ENCODE results near the gene GPR63. TPM values are rescaled to one million over a fixed set of nuclear protein-coding genes. Genes with fewer than 3 reads are reported as not detected.

The GPR63 gene
- total and polyA plus RNA-seq, 2 donors (not counting 1 experiment from before 2014, with no cell fraction given) = 0.01 to 0.12 TPM

- Histone ChIP-seq H4K20me1 (ENCODE audit: control insufficient read depth, insufficient read depth, low read length, poor library complexity, severe bottlenecking) (no peaks in the 10 kb centered on the region), H3K79me2 (ENCODE audit: control insufficient read depth, insufficient read depth, low read length) (no peaks in the 10 kb centered on the region), H2AFZ (ENCODE audit: insufficient read depth, low read depth, low read length, poor library complexity, severe bottlenecking) (no peak overlapping the region), H3K4me2 (replicated peaks; ENCODE audit: low read depth, low read length, poor library complexity, severe bottlenecking) (no peak overlapping the region), H3K36me3 (replicated peaks in 1 of 2; ENCODE audit: control extremely low read depth in 1 of 2, control insufficient read depth in 1 of 2, extremely low read depth in 1 of 2, insufficient read depth in 2 of 2, low read length in 1 of 2) (no peaks in the 10 kb centered on the region), H3K9ac (ENCODE audit: low read length) (no peak overlapping the region), H3K4me1 (ENCODE audit: control insufficient read depth in 2 of 2, insufficient read depth in 2 of 2, low read length in 2 of 2) (no peaks in the 10 kb centered on the region), H3K27ac (ENCODE audit: low read length in 2 of 2) (no peak overlapping the region), H3K4me3 (ENCODE audit: control extremely low read depth in 1 of 5, extremely low read depth in 1 of 5, insufficient read depth in 1 of 5, low read depth in 2 of 5, low read length in 4 of 5) (no peak overlapping the region), H3K27me3 (replicated peaks in 1 of 4; ENCODE audit: control extremely low read depth in 1 of 4, control insufficient read depth in 3 of 4, insufficient read depth in 4 of 4, low read length in 3 of 4) (peaks cover 0 to 3% (median 0%) of the 10 kb centered on the region in 4 experiments), H3K9me3 (ENCODE audit: control extremely low read depth in 1 of 3, control insufficient read depth in 2 of 3, insufficient read depth in 1 of 3, low read length in 2 of 3) (peaks cover 0 to 15% (median 0%) of the 10 kb centered on the region in 3 donors)
- H3K4me3 Mint-ChIP-seq = no peak overlapping the region
- H3K27ac Mint-ChIP-seq = no peak overlapping the region
- H3K9me3 Mint-ChIP-seq (ENCODE audit: insufficient read depth) = peaks cover 6% of the 10 kb centered on the region
- WGBS (ENCODE audit: insufficient coverage) = 93% methylated on average over 3 of the region's 8 CpGs
- H3K27me3 Mint-ChIP-seq = peaks cover 12% of the 10 kb centered on the region
- DNase-seq = no peak
- H3K4me1 Mint-ChIP-seq = no peaks in the 10 kb centered on the region
- POLR2A ChIA-PET = no interaction called here
- TF ChIP-seq CTCF (IDR thresholded peaks at IDR 0.05) = no peak
- no peak for TF ChIP-seq EZH2 (IDR thresholded peaks at IDR 0.05; ENCODE audit: borderline replicate concordance, insufficient read depth, low read depth, low read length, poor library complexity, severe bottlenecking)
- ATAC-seq (ENCODE audit: low read depth) = no peak
- intact Hi-C loops (cut with micrococcal nuclease) = no loop called here
- CTCF ChIA-PET = no interaction called here
Observed at GRCh38 chr6:96851858-96852257, 14.6 kb upstream of the GPR63 start.

- Mint-ChIP-seq H3K9me3 (ENCODE audit: insufficient read depth) (peaks cover 11% of the 10 kb centered on the region), H3K4me3 (no peak overlapping the region), H3K4me1 (no peaks in the 10 kb centered on the region), H3K27ac (no peak overlapping the region), H3K27me3 (peaks cover 26% of the 10 kb centered on the region)
- 57% methylated on average over 1 of the region's 2 CpGs for WGBS (ENCODE audit: insufficient coverage)
- ChIA-PET POLR2A (no interaction called here), CTCF (no interaction called here)
- Histone ChIP-seq H3K36me3 (replicated peaks in 1 of 2; ENCODE audit: control extremely low read depth in 1 of 2, control insufficient read depth in 1 of 2, extremely low read depth in 1 of 2, insufficient read depth in 2 of 2, low read length in 1 of 2) (no peaks in the 10 kb centered on the region), H3K79me2 (ENCODE audit: control insufficient read depth, insufficient read depth, low read length) (no peaks in the 10 kb centered on the region), H3K27ac (ENCODE audit: low read length in 2 of 2) (no peak overlapping the region), H3K4me3 (ENCODE audit: control extremely low read depth in 1 of 5, extremely low read depth in 1 of 5, insufficient read depth in 1 of 5, low read depth in 2 of 5, low read length in 4 of 5) (no peak overlapping the region), H4K20me1 (ENCODE audit: control insufficient read depth, insufficient read depth, low read length, poor library complexity, severe bottlenecking) (no peaks in the 10 kb centered on the region), H3K9ac (ENCODE audit: low read length) (no peak overlapping the region), H3K27me3 (replicated peaks in 1 of 4; ENCODE audit: control extremely low read depth in 1 of 4, control insufficient read depth in 3 of 4, insufficient read depth in 4 of 4, low read length in 3 of 4) (peaks cover 0 to 7% (median 0%) of the 10 kb centered on the region in 4 experiments), H3K4me2 (replicated peaks; ENCODE audit: low read depth, low read length, poor library complexity, severe bottlenecking) (no peak overlapping the region), H2AFZ (ENCODE audit: insufficient read depth, low read depth, low read length, poor library complexity, severe bottlenecking) (no peak overlapping the region), H3K4me1 (ENCODE audit: control insufficient read depth in 2 of 2, insufficient read depth in 2 of 2, low read length in 2 of 2) (no peaks in the 10 kb centered on the region), H3K9me3 (ENCODE audit: control extremely low read depth in 1 of 3, control insufficient read depth in 2 of 3, insufficient read depth in 1 of 3, low read length in 2 of 3) (peaks cover 0 to 15% (median 3%) of the 10 kb centered on the region in 3 donors)
- no peak for ATAC-seq (ENCODE audit: low read depth)
- no peak for DNase-seq
- TF ChIP-seq EZH2 (IDR thresholded peaks at IDR 0.05; ENCODE audit: borderline replicate concordance, insufficient read depth, low read depth, low read length, poor library complexity, severe bottlenecking) (no peak), CTCF (IDR thresholded peaks at IDR 0.05) (no peak)
- intact Hi-C loops (cut with micrococcal nuclease) = no loop called here
Observed at GRCh38 chr6:96849615-96850014, 12.3 kb upstream of the GPR63 start.

Measured in B cell (primary cell).